ENCODE measurements around the gene PFAS.

The PFAS gene

GRCh38 chr17:8257801-8258200 lies 8.7 kb downstream of the PFAS start:
- no peak for DNase-seq
- in situ Hi-C loops (cut with HindIII; ENCODE audit: low pct_ligation_motif_present, low pct_unique_long_range_greater_than_20kb, low sequenced_read_pairs), result no loop called here

- in situ Hi-C loops (cut with HindIII; ENCODE audit: low pct_ligation_motif_present, low pct_unique_long_range_greater_than_20kb, low sequenced_read_pairs), result no loop called here
- no peak for DNase-seq
Observed at GRCh38 chr17:8264320-8264719, 15.2 kb downstream of the PFAS start.

GRCh38 chr17:8264836-8265542 lies 15.9 kb downstream of the PFAS start:
- in situ Hi-C loops (cut with HindIII; ENCODE audit: low pct_ligation_motif_present, low pct_unique_long_range_greater_than_20kb, low sequenced_read_pairs), result no loop called here
- no peak for DNase-seq

GRCh38 chr17:8266648-8267479 lies 17.8 kb downstream of the PFAS start:
- no peak for DNase-seq
- in situ Hi-C loops (cut with HindIII; ENCODE audit: low pct_ligation_motif_present, low pct_unique_long_range_greater_than_20kb, low sequenced_read_pairs), result no loop called here

GRCh38 chr17:8267480-8268147 lies 18.5 kb downstream of the PFAS start:
- in situ Hi-C loops (cut with HindIII; ENCODE audit: low pct_ligation_motif_present, low pct_unique_long_range_greater_than_20kb, low sequenced_read_pairs), result no loop called here
- no peak for DNase-seq

DNA sequence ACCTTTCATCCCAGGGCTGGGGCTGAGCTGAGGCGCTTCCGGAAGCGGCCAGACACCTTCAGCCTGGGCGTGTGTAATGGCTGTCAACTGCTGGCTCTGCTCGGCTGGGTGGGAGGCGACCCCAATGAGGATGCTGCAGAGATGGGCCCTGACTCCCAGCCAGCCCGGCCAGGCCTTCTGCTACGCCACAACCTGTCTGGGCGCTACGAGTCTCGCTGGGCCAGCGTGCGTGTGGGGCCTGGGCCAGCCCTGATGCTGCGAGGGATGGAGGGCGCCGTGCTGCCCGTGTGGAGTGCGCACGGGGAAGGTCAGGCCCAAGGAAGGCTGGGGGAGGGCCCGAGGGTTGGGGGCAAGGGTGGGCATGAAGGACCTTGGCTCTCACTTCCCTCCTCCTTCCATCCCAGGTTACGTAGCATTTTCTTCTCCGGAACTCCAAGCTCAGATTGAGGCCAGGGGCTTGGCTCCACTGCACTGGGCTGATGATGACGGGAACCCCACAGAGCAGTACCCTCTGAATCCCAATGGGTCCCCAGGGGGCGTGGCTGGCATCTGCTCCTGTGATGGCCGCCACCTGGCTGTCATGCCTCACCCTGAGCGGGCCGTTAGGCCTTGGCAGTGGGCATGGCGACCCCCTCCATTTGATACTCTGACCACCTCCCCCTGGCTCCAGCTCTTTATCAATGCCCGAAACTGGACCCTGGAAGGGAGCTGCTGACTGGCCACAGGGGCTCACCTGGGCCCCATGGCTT lies 19.6 kb downstream of the PFAS start:
- DNase-seq, result no peak
- in situ Hi-C loops (cut with HindIII; ENCODE audit: low pct_ligation_motif_present, low pct_unique_long_range_greater_than_20kb, low sequenced_read_pairs), result no loop called here

DNA sequence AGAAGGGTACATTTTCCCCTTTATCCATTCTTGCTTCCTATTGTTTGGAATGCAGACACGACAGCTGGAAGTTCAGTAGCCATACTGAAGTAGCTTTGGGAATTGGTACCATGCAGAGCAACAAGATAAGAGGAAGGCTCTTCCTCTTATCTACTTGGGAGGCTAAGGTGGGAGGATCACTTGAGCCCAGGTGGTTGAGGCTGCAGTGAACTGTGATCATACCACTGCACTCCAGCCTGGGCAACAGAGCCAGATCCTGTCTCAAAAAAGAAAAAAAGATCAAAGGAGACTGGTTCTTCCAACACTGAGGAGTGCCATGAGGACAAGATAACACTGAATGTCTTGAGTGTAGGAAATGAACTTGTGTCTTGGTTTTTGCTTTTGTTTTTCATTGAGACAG lies 23.3 kb downstream of the PFAS start:
- no peak for DNase-seq
- in situ Hi-C loops (cut with HindIII; ENCODE audit: low pct_ligation_motif_present, low pct_unique_long_range_greater_than_20kb, low sequenced_read_pairs), result no loop called here

- in situ Hi-C loops (cut with HindIII; ENCODE audit: low pct_ligation_motif_present, low pct_unique_long_range_greater_than_20kb, low sequenced_read_pairs), result no loop called here
Observed at GRCh38 chr17:8273884-8274444, 24.9 kb downstream of the PFAS start.

DNA sequence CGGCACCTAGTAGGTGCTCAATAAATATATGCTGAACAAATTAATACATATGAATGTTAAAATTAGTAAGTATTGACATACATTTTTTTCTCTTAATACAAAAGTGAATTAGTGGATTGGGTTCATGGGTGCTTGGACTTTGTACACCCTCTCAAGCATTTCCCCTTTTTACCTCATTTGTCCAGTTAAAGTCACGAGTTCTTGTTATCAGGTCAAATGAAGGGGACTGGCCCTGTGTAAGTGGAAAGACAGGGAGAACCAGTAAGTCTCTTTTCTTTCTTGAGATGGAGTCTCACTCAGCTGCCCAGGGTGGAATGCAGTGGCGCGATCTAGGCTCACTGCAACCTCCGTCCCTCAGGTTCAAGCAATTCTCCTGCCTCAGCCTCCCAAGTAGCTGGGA lies 25.7 kb downstream of the PFAS start:
- no peak for DNase-seq

More at GRCh38 chr17:8273884-8274444, 24.9 kb downstream of the PFAS start:
- DNase-seq, result no peak

GRCh38 chr17:8275421-8276290 lies 26.6 kb downstream of the PFAS start:
- in situ Hi-C loops (cut with HindIII; ENCODE audit: low pct_ligation_motif_present, low pct_unique_long_range_greater_than_20kb, low sequenced_read_pairs), result no loop called here
- no peak for DNase-seq

More for the DNA sequence above, 25.7 kb downstream of the PFAS start:
- in situ Hi-C loops (cut with HindIII; ENCODE audit: low pct_ligation_motif_present, low pct_unique_long_range_greater_than_20kb, low sequenced_read_pairs), result no loop called here

DNA sequence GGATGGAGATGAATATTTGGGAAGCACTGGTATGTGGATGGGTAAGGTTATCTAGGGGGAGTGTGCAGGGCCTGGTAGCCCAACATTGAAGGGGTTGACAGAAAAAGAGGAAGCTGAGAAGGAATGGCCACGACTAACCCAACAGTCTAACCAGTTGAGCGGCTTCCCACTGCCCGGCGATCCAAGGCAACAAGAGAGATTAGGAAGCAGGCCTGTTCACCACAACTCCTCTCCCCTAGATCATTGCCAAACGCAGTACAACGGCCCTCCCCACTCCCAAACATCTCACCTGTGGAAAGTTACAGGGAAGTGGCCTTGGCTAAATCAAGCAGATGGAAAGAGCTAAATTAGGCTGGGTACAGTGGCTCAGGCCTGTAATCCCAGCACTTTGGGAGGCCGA lies 28.2 kb downstream of the PFAS start:
- in situ Hi-C loops (cut with HindIII; ENCODE audit: low pct_ligation_motif_present, low pct_unique_long_range_greater_than_20kb, low sequenced_read_pairs), result no loop called here

GRCh38 chr17:8282345-8282744 lies 33.3 kb downstream of the PFAS start:
- no peak for DNase-seq
- in situ Hi-C loops (cut with HindIII; ENCODE audit: low pct_ligation_motif_present, low pct_unique_long_range_greater_than_20kb, low sequenced_read_pairs), result no loop called here

More for the DNA sequence above, 28.2 kb downstream of the PFAS start:
- no peak for DNase-seq

DNA sequence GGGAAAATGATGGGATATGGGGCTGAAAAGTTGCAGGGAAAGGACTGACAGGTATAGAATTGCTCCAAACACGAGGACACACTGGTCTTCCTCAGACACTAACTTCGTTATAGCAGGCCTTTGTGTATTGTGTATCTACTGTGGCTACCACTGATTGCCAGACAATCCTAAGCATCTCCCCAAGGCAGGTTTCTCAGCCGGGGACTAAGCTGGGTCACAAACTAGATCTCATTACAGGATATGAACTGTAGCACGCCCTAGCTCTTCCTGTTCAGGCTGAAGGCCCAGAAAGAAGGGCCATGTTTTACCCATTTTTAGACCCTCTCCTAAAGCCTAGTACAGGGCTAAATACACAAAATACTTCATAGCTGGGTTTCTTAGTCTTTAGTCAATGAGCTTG lies 34.3 kb downstream of the PFAS start:
- in situ Hi-C loops (cut with HindIII; ENCODE audit: low pct_ligation_motif_present, low pct_unique_long_range_greater_than_20kb, low sequenced_read_pairs), result no loop called here
- DNase-seq, result no peak

DNA sequence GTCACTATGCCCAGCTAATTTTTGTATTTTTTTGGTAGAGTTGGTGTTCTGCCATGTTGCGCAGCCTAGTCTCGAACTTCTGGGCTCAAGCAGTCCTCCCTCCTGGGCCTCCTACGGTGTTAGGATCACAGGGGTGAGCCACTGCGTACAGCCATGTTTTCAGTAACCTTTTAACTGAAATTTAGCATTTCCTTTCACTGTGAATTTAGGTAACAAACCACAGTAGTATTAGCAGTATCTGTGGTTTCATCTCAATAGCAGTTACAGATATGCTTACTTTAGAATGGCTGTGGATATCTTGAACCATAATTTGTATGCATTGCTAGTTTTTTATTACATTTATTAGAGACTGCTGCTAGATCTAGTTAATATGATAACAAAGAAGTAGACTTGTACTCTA lies 35.0 kb downstream of the PFAS start:
- in situ Hi-C loops (cut with HindIII; ENCODE audit: low pct_ligation_motif_present, low pct_unique_long_range_greater_than_20kb, low sequenced_read_pairs), result no loop called here
- no peak for DNase-seq

GRCh38 chr17:8285270-8286181 lies 36.4 kb downstream of the PFAS start:
- in situ Hi-C loops (cut with HindIII; ENCODE audit: low pct_ligation_motif_present, low pct_unique_long_range_greater_than_20kb, low sequenced_read_pairs), result no loop called here

DNA sequence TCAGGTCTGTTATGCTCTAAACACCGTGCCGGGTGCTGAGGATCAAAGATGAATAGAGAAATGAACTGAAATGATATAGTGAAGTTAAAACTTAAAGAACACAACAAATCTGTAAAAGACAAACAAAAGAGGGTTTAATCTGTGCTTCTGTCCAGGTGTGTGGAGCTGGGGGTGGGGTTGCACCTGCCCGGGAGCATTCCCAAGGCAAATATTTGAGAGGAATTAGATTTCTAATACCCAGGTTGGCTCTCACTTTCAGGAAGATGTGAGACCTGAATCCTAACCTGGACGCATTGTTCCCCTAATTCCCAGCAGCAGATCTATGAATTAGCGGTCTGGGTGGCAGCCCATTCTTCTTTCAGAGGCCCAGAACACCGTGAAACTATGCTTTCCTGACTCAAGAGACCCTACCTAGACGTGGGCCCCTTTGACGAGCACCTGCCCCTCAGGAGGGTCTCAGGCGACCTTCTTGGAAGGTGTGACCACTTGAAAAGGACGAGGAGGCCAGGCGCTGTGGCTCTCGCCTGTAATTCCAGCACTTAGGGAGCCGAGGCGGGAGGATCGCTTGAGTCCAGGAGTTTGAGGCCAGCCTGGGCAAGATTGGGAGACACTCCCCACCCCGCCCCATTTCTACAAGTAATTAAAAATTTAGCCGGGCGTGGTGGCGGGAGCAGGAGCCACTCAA lies 38.7 kb downstream of the PFAS start:
- no peak for DNase-seq
- in situ Hi-C loops (cut with HindIII; ENCODE audit: low pct_ligation_motif_present, low pct_unique_long_range_greater_than_20kb, low sequenced_read_pairs), result no loop called here

More at GRCh38 chr17:8285270-8286181, 36.4 kb downstream of the PFAS start:
- DNase-seq, result no peak

All from ACHN (cell line).